GM10266 (cell line): ENCODE results near the gene RILP.

ENCODE experiments used
- DNase-seq: peaks from one replicate; pipeline ENCODE4 v3.0.0; 2012; ENCODE audit errors: extremely low spot score
- CTCF ChIP-seq: IDR thresholded peaks from 2 replicates; pipeline ENCODE4 v1.5.1; 2012; ENCODE audit warnings: mild to moderate bottlenecking, low read depth; ENCODE audit not compliant: control insufficient read depth, insufficient read depth; ENCODE audit errors: missing control alignments

RILP gene

DNA sequence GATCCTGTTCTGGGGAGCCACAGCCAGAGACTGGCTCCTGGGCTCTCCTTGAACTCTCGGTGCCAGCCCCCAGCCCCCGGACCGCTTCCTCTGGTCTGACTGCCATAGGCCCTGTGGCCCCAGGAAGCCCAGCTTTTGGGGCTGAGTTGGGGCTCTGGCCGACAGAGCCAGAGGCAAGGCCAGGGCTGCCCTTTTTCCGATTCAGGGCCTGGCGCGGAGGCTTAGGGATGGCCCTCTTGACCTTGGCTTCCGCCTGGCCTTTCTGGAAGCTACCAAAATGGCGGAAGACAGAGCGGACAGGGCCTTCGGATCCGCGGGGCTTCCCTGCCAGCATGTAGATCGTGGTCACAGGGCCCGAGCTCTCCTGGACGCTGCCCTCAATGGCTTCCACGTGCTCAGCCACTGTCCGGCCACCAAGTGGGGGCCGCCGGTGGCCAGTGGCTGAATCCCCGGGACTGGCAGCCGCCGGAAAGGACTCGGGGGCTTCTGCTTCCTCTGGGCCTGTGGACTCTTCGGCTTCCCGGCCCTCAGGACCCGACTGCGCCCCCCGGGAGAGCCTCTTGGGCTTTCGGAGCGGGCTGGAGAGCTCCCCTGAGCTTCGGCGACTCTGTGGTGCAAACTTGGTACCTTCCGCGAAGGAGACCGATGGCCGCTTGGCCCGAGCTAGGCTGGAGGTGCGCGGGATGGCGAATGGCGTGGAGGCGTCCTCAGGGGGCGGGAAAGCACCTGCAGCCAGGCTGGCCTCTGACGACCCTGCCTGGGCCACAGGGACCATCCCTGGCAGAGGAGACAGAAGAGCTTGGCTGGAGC, 14.6 kb downstream of the RILP start:
- no peak for DNase-seq
- no peak for TF ChIP-seq CTCF

GRCh38 chr17:1630662-1631061, 19.0 kb downstream of the RILP start:
- DNase-seq = no peak
- TF ChIP-seq CTCF = no peak

- DNase-seq = peak; percentile 85
- TF ChIP-seq CTCF = peak; percentile 88
Observed at GRCh38 chr17:1629504-1630310, 20.0 kb downstream of the RILP start.

- peak; percentile 53 for TF ChIP-seq CTCF
- DNase-seq = peak; percentile 99
Observed at GRCh38 chr17:1628856-1629503, 20.7 kb downstream of the RILP start.

DNA sequence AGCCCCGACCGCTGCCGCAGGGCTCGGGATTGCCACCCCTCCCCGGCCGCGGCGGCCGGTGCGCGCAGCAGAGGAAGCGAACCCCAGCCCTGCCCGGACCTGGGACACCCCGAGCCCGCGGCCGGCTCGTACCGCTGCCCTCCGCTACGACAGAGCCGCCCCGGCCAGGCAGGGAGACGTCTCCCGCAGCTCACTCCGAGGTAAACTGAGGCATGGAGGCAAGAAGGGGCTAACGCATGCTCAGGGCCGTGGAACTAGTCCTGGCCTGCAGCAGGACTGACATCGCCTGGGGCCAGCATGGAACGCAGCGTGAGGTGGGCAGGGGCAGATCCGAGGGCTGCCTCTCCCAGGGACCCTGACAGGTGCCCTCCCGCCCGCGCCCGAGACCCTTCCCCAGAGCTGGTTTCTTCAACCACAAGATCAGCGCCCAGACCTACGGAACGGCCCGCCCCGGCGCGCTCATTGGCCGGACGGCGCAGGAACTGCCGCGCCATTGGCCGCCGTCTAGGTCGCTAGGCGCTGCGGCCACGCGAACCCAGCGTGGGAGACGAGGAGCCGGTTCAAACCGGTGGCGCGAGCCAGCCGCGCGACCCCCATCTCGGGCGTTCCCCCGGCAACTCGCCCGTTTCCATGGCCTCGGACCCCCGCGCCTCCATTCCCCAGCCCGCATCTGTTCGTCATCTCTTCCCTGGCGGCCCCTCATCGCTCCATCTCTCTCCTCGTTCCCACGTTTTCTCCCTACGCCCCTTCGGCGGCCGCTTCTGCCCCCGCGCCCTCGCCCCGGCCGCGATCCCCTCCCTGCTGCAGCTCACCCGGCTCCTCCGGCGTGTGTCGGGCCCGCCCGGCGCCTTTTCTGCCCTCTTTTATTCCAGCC, 21.4 kb downstream of the RILP start, which contains the start of gene SLC43A2:
TSS of gene SLC43A2 (minus strand) at position 853 of the 874 bp plus-strand sequence. CDS start 960 bp downstream, outside the sequence.
- TF ChIP-seq CTCF = no peak
- DNase-seq = peak; percentile 97

GRCh38 chr17:1627182-1627981, 22.3 kb downstream of the RILP start:
- no peak for TF ChIP-seq CTCF
- DNase-seq = peak; percentile 69
